B cell (primary cell): Measurements from ENCODE around the gene ZACN. TPM values are rescaled to one million over a fixed set of nuclear protein-coding genes. Genes with fewer than 3 reads are reported as not detected.
"Not testable (repeated sequence)": the region's sequence is repeated elsewhere in the genome, so short reads cannot be mapped to it uniquely, and the experiment has no call there.

Experiments
- ATAC-seq: fragments of 200-7000 bp; cut with Tn5 transposase; one replicate; pipeline ENCODE4 v1.10.0; 2021; ENCODE audit warnings: low read depth, mild to moderate bottlenecking, moderate number of reproducible peaks, moderate library complexity
- CTCF ChIA-PET: fragments of 350-600 bp; sonication (Branson Sonifier 250); formaldehyde crosslinking; loops from one replicate; lab custom pipeline; 2021; ENCODE audit warnings: antibody characterized with exemption, inconsistent platforms; lab: Charles Lee
- POLR2A ChIA-PET: fragments of 350-600 bp; sonication (Branson Sonifier 250); formaldehyde crosslinking; loops from one replicate; lab custom pipeline; 2021; ENCODE audit warnings: antibody characterized with exemption; lab: Charles Lee
- DNase-seq: peaks from one replicate; pipeline ENCODE4 v3.0.0; 2013
- H2AFZ ChIP-seq: 2 replicates; pipeline ENCODE4 v1.6.1; 2012; ENCODE audit warnings: mild to moderate bottlenecking, low read depth, low read length; ENCODE audit not compliant: insufficient read depth, poor library complexity, severe bottlenecking
- H3K27ac ChIP-seq, 2 donors: 1 replicate in 1 of 2; 2 replicates in 1 of 2; pipeline ENCODE4 v1.5.1; 2012 to 2013; ENCODE audit warnings: low read length in 2 of 2, mild to moderate bottlenecking in 2 of 2, moderate library complexity in 1 of 2
- H3K27me3 ChIP-seq, 4 experiments: fragments of 200-600 bp in 1 of 4; sonication (generic) in 1 of 4; replicated peaks in 1 of 4; 1 replicate in 2 of 4; 2 replicates in 2 of 4; pipeline versions ENCODE4 v1.6.1 to v1.7.0; 2013 to 2016; ENCODE audit warnings: low read length in 3 of 4, mild to moderate bottlenecking in 2 of 4, mixed read lengths in 1 of 4, moderate library complexity in 1 of 4; ENCODE audit not compliant: insufficient read depth in 4 of 4, control insufficient read depth in 3 of 4; ENCODE audit errors: control extremely low read depth in 1 of 4
- H3K36me3 ChIP-seq, 2 experiments: replicated peaks in 1 of 2; 1 replicate in 1 of 2; 2 replicates in 1 of 2; pipeline versions ENCODE4 v1.6.1 to v1.7.1; 2013; ENCODE audit warnings: low read length in 1 of 2; ENCODE audit not compliant: insufficient read depth in 2 of 2, control insufficient read depth in 1 of 2; ENCODE audit errors: control extremely low read depth in 1 of 2, extremely low read depth in 1 of 2
- H3K4me1 ChIP-seq, 2 donors: fragments of 200-600 bp in 1 of 2; sonication (generic) in 1 of 2; 1 replicate in 1 of 2; 2 replicates in 1 of 2; pipeline versions ENCODE4 v1.5.1 to v1.6.1; 2013 to 2017; ENCODE audit warnings: low read length in 2 of 2; ENCODE audit not compliant: control insufficient read depth in 2 of 2, insufficient read depth in 2 of 2
- H3K4me2 ChIP-seq: replicated peaks from 2 replicates; pipeline ENCODE3; 2012; ENCODE audit warnings: mild to moderate bottlenecking, low read depth, low read length; ENCODE audit not compliant: poor library complexity, severe bottlenecking
- H3K4me3 ChIP-seq, 5 experiments: fragments of 200-600 bp in 1 of 5; sonication (generic) in 1 of 5; 1 replicate in 3 of 5; 2 replicates in 2 of 5; pipeline versions ENCODE4 v1.5.1 to v1.7.0; 2011 to 2016; ENCODE audit warnings: low read length in 4 of 5, mild to moderate bottlenecking in 4 of 5, low read depth in 2 of 5, control low read depth in 1 of 5, moderate library complexity in 1 of 5; ENCODE audit not compliant: insufficient read depth in 1 of 5; ENCODE audit errors: control extremely low read depth in 1 of 5, extremely low read depth in 1 of 5
- H3K79me2 ChIP-seq: fragments of 200-600 bp; sonication (generic); one replicate; pipeline ENCODE4 v1.6.0; 2016; ENCODE audit warnings: low read length; ENCODE audit not compliant: control insufficient read depth, insufficient read depth
- H3K9ac ChIP-seq: fragments of 200-600 bp; sonication (generic); 2 replicates; pipeline ENCODE4 v1.6.1; 2017; ENCODE audit warnings: mild to moderate bottlenecking, low read length, moderate library complexity
- H3K9me3 ChIP-seq, 3 donors: one replicate each; pipeline versions ENCODE4 v1.6.1 to v1.7.1; 2013; ENCODE audit warnings: low read length in 2 of 3; ENCODE audit not compliant: control insufficient read depth in 2 of 3, insufficient read depth in 1 of 3; ENCODE audit errors: control extremely low read depth in 1 of 3
- H4K20me1 ChIP-seq: 2 replicates; pipeline ENCODE4 v1.6.0; 2012; ENCODE audit warnings: mild to moderate bottlenecking, low read length; ENCODE audit not compliant: insufficient read depth, control insufficient read depth, poor library complexity, severe bottlenecking
- H3K27ac Mint-ChIP-seq: one replicate; pipeline ENCODE4 v1.8.0; 2021; ENCODE audit warnings: mixed read lengths
- H3K27me3 Mint-ChIP-seq: one replicate; pipeline ENCODE4 v1.8.0; 2021; ENCODE audit warnings: mixed read lengths
- H3K4me1 Mint-ChIP-seq: one replicate; pipeline ENCODE4 v1.8.0; 2021; ENCODE audit warnings: mixed read lengths
- H3K4me3 Mint-ChIP-seq: one replicate; pipeline ENCODE4 v1.8.0; 2021; ENCODE audit warnings: mixed read lengths
- H3K9me3 Mint-ChIP-seq: one replicate; pipeline ENCODE4 v1.8.0; 2022; ENCODE audit warnings: mixed read lengths; ENCODE audit not compliant: insufficient read depth
- EZH2 ChIP-seq: IDR thresholded peaks from 2 replicates; pipeline ENCODE4 v1.6.1; 2012; ENCODE audit warnings: borderline replicate concordance, low read depth, mild to moderate bottlenecking, moderate library complexity, low read length; ENCODE audit not compliant: insufficient read depth, poor library complexity, severe bottlenecking
- WGBS: methylation state at CpG from one replicate; pipeline ENCODE4 v1.1.5; 2013; ENCODE audit warnings: missing lambda C conversion rate; ENCODE audit not compliant: insufficient coverage; 5-methylcytosine and 5-hydroxymethylcytosine counted together
- intact Hi-C: fragments of 100-400 bp; cut with micrococcal nuclease; formaldehyde crosslinking; loops from one replicate; pipeline ENCODE4 v1.10.0; 2022
- polyA plus RNA-seq: library from polyadenylated mRNA; depleted of rRNA; stranded (reverse); fragments of >200 nt; gene quantifications from 2 replicates; pipeline ENCODE4 v1.2.3, GENCODE V29; 2012
- total RNA-seq, 2 donors: library from RNA; stranded (reverse); fragments of 120-200 nt in 1 of 2; gene quantifications; 1 replicate in 1 of 2; 2 replicates in 1 of 2; pipeline versions ENCODE4 v1.2.3 to v1.2.4, GENCODE V29; 2013 to 2022
- TF ChIP-seq, protein P1 (sequence below): fragments of 200-600 bp; IDR thresholded peaks from one replicate; pipeline ENCODE4 v1.8.0; 2022; ENCODE audit warnings: antibody characterized with exemption, mild to moderate bottlenecking

ZACN gene
- total and polyA plus RNA-seq, 2 donors (not counting 1 experiment from before 2014, with no cell fraction given): 0.37 to 0.45 TPM

DNA sequence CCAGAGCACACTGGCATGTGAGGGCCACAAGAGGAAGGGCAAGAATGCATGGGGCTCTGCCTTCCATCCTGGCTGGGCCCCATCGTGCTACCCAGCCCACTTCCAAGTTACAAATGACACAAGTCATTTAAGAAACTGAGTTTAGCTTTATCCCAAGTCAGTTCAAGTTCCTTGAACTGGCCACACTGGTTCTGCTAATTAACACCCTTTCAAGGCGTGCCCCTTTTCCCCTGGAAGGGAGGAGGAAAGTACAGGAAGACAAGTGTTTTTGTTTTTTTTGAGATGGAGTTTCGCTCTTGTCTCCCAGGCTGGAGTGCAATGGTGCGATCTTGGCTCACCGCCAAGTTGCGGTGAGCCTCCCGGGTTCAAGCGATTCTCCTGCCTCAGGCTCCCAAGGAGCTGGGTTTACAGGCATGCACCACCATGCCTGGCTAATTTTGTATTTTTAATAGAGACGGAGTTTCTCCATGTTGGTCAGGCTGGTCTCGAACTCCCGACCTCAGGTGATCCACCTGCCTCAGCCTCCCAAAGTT, 34.4 kb upstream of the ZACN start:
- 100% methylated on average over 6 of the region's 11 CpGs for WGBS
- H3K79me2 ChIP-seq, POLR2A ChIA-PET, H3K27me3 ChIP-seq, H3K27me3 Mint-ChIP-seq, H3K4me3 ChIP-seq, CTCF ChIA-PET, intact Hi-C loops, H3K27ac Mint-ChIP-seq, H4K20me1 ChIP-seq, DNase-seq, H3K27ac ChIP-seq, H3K4me1 ChIP-seq, H3K4me3 Mint-ChIP-seq, H2AFZ ChIP-seq, H3K9me3 Mint-ChIP-seq, H3K4me1 Mint-ChIP-seq, H3K9ac ChIP-seq, H3K9me3 ChIP-seq, ATAC-seq, H3K4me2 ChIP-seq: not testable (repeated sequence)
- H3K36me3 ChIP-seq: peaks cover 29 to 93% of the 10 kb centered on the region in 2 experiments

DNA sequence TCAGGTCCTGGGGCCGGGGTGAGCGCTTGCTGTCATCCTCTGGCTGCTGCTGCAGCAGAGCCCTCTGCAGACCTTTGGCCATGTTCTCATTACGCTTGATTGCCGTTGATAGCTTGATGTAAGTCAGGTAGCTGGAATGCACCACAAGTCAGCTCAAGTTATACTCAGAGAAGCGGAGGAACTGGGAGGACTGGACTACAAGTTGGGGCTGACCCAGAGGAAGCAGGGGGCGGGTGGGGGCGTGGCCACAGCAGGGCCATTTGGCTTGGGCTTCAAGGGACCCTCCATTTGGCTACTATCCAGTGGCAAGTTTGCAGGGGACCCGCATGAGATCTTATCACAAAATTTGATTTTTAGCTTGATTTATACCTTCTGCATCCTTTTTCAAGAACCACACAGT, 32.9 kb upstream of the ZACN start:
- no peaks in the 10 kb centered on the region for H3K9me3 ChIP-seq
- CTCF ChIA-PET: interaction anchor here (0.6 to 1.2 kb wide), 3 partner anchors 15 to 206 kb away, joined by 3 to 4 read pairs (median 3); no protein-coding TSS in a partner anchor
- no peaks in the 10 kb centered on the region for H3K4me1 ChIP-seq
- H3K36me3 ChIP-seq: peaks cover 28 to 93% of the 10 kb centered on the region in 2 experiments
- Mint-ChIP-seq H3K27ac (no peak overlapping the region), H3K4me3 (no peak overlapping the region), H3K4me1 (peaks cover 6% of the 10 kb centered on the region), H3K9me3 (no peaks in the 10 kb centered on the region), H3K27me3 (no peaks in the 10 kb centered on the region)
- no peak for TF ChIP-seq EZH2
- TF ChIP-seq, protein P1, sequence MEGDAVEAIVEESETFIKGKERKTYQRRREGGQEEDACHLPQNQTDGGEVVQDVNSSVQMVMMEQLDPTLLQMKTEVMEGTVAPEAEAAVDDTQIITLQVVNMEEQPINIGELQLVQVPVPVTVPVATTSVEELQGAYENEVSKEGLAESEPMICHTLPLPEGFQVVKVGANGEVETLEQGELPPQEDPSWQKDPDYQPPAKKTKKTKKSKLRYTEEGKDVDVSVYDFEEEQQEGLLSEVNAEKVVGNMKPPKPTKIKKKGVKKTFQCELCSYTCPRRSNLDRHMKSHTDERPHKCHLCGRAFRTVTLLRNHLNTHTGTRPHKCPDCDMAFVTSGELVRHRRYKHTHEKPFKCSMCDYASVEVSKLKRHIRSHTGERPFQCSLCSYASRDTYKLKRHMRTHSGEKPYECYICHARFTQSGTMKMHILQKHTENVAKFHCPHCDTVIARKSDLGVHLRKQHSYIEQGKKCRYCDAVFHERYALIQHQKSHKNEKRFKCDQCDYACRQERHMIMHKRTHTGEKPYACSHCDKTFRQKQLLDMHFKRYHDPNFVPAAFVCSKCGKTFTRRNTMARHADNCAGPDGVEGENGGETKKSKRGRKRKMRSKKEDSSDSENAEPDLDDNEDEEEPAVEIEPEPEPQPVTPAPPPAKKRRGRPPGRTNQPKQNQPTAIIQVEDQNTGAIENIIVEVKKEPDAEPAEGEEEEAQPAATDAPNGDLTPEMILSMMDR: no peak
- POLR2A ChIA-PET: interaction anchor here (0.7 kb wide), 1 partner anchor 1034 kb away, joined by 4 read pairs; no protein-coding TSS in a partner anchor
- no peak for DNase-seq
- H3K4me2 ChIP-seq: no peak overlapping the region
- ATAC-seq: no peak
- no peak overlapping the region for H3K27ac ChIP-seq
- no peak overlapping the region for H3K9ac ChIP-seq
- no peak overlapping the region for H2AFZ ChIP-seq
- 95% methylated on average over 6 of the region's 8 CpGs for WGBS
- intact Hi-C loops: no loop called here
- no peaks in the 10 kb centered on the region for H4K20me1 ChIP-seq
- peaks cover 4% of the 10 kb centered on the region for H3K79me2 ChIP-seq
- H3K27me3 ChIP-seq: no peaks in the 10 kb centered on the region
- no peak overlapping the region for H3K4me3 ChIP-seq
